DOHH2 (cell line): ENCODE measurements around the gene MRPL34.

Source experiments
- EZH2phosphoT487 ChIP-seq: fragments of 200-600 bp; sonication (generic); IDR thresholded peaks from 2 replicates; pipeline ENCODE4 v1.6.1; 2017; ENCODE audit warnings: borderline replicate concordance, mild to moderate bottlenecking, antibody characterized with exemption, low read length, moderate library complexity, mixed read lengths
- TF ChIP-seq, protein P1 (sequence below): fragments of 200-600 bp; sonication (generic); IDR thresholded peaks from one replicate; pipeline ENCODE4 v1.5.1; 2014; ENCODE audit warnings: antibody characterized with exemption, mild to moderate bottlenecking, low read depth, low read length; ENCODE audit not compliant: poor library complexity, severe bottlenecking

DNA sequence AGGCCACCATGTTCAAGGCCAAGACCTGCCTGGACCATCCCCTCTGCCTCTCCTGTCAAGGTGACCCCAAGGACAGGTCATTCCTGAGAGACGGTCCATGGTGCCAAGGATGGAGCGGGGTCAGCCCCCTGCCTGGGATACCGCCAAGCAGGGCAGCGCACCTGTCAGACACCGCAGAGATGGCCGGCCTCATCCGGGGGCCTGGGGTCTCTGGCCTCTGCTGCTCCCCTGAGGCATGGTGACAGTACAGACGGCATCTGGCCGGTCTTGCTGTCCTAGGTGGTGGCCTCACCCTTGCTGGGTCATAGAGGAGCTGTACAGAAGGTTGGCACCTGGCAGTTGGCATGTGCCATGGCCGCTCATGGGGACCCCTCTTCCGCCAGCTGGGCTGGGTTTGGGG is 14.8 kb downstream of the MRPL34 start:
- TF ChIP-seq, protein P1, sequence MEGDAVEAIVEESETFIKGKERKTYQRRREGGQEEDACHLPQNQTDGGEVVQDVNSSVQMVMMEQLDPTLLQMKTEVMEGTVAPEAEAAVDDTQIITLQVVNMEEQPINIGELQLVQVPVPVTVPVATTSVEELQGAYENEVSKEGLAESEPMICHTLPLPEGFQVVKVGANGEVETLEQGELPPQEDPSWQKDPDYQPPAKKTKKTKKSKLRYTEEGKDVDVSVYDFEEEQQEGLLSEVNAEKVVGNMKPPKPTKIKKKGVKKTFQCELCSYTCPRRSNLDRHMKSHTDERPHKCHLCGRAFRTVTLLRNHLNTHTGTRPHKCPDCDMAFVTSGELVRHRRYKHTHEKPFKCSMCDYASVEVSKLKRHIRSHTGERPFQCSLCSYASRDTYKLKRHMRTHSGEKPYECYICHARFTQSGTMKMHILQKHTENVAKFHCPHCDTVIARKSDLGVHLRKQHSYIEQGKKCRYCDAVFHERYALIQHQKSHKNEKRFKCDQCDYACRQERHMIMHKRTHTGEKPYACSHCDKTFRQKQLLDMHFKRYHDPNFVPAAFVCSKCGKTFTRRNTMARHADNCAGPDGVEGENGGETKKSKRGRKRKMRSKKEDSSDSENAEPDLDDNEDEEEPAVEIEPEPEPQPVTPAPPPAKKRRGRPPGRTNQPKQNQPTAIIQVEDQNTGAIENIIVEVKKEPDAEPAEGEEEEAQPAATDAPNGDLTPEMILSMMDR, result no peak
- TF ChIP-seq EZH2phosphoT487, result no peak
